Measurements from ENCODE around the gene DGKB. TPM values are rescaled to one million over a fixed set of nuclear protein-coding genes. Genes with fewer than 3 reads are reported as not detected.

DGKB gene
- total and polyA plus RNA-seq, 2 of the 8 experiments (the other 6 are each of a cell fraction or from before 2014, with no cell fraction given) = 1.9 to 2.6 TPM

- Histone ChIP-seq H3K4me1 (replicated peaks in 1 of 4; ENCODE audit: control insufficient read depth in 3 of 4, insufficient read depth in 4 of 4, low read length in 3 of 4) (no peaks in the 10 kb centered on the region), H2BK20ac (ENCODE audit: low read length) (no peak overlapping the region), H3K4me3 (ENCODE audit: extremely low read depth in 1 of 4, insufficient read depth in 2 of 4, low read depth in 3 of 4, low read length in 4 of 4) (no peak overlapping the region), H4K5ac (ENCODE audit: insufficient read length, low read depth, low read length) (no peak overlapping the region), H3K18ac (ENCODE audit: extremely low read depth, low read length) (no peak overlapping the region), H3K23me2 (ENCODE audit: low read depth, low read length) (no peaks in the 10 kb centered on the region; the same call in 1 of the 2 replicates), H2AK5ac (ENCODE audit: low read depth, low read length) (no peak overlapping the region), H3K27me3 (replicated peaks in 1 of 4; ENCODE audit: control insufficient read depth in 3 of 4, extremely low read depth in 1 of 4, insufficient read depth in 3 of 4, low read length in 3 of 4) (no peaks in the 10 kb centered on the region), H2AFZ (ENCODE audit: low read length) (no peak overlapping the region), H3K79me2 (ENCODE audit: control insufficient read depth in 1 of 2, insufficient read depth in 2 of 2, low read length in 2 of 2) (no peaks in the 10 kb centered on the region), H3K4ac (replicated peaks; ENCODE audit: insufficient read length, low read depth, low read length) (no peak overlapping the region), H2BK15ac (ENCODE audit: low read length) (no peak overlapping the region), H2BK12ac (ENCODE audit: low read depth, low read length) (no peak overlapping the region), H3K36me3 (ENCODE audit: control insufficient read depth in 2 of 4, insufficient read depth in 4 of 4, low read length in 3 of 4) (no peaks in the 10 kb centered on the region), H3K79me1 (ENCODE audit: low read depth, low read length) (no peaks in the 10 kb centered on the region), H2BK120ac (replicated peaks; ENCODE audit: low read depth, low read length) (no peak overlapping the region), H3K27ac (ENCODE audit: low read depth, low read length) (no peak overlapping the region), H4K91ac (replicated peaks; ENCODE audit: insufficient read length, low read length) (no peak overlapping the region), H3K9me3 (ENCODE audit: insufficient read depth in 2 of 2, low read depth in 1 of 2, low read length in 1 of 2) (no peaks in the 10 kb centered on the region), H3K23ac (ENCODE audit: insufficient read length) (no peak overlapping the region), H3K9ac (replicated peaks in 1 of 4; ENCODE audit: extremely low read depth in 1 of 4, low read depth in 3 of 4, low read length in 3 of 4) (no peak overlapping the region), H3K56ac (replicated peaks; ENCODE audit: insufficient read length, low read depth, low read length) (no peak overlapping the region), H4K8ac (ENCODE audit: extremely low read depth, insufficient read depth, low read length) (no peak overlapping the region), H3K14ac (ENCODE audit: insufficient read length) (no peak overlapping the region), H3K4me2 (ENCODE audit: insufficient read depth in 1 of 2, low read depth in 2 of 2, low read length in 2 of 2) (no peak overlapping the region), H2BK5ac (ENCODE audit: low read depth, low read length) (no peak overlapping the region), H4K20me1 (replicated peaks in 1 of 2; ENCODE audit: control insufficient read depth in 1 of 2, insufficient read depth in 2 of 2, low read length in 2 of 2) (no peaks in the 10 kb centered on the region)
- FAIRE-seq (no peak), DNase-seq (ENCODE audit: low read depth in 1 of 2, low spot score in 2 of 2) (no peak)
- POLR2A ChIA-PET (ENCODE audit: partially characterized antibody) = no interaction called here
- CTCF ChIA-PET (ENCODE audit: partially characterized antibody) = no interaction called here
- WGBS, 2 experiments (ENCODE audit: extremely low coverage in 1 of 2, insufficient coverage in 1 of 2, insufficient read length in 1 of 2, insufficient replicate concordance in 2 of 2, low coverage in 1 of 2, low lambda C conversion rate in 2 of 2, missing lambda C conversion rate in 1 of 2) = 82% methylated on average over 2 of the region's 2 CpGs; no CpG with 5 or more reads in 1 of the 2 experiments
- no peak for TF ChIP-seq RAD21 (IDR thresholded peaks at IDR 0.05 in 1 of 2, conservative IDR thresholded peaks at IDR 0.05 in 1 of 2; ENCODE audit: low read depth in 2 of 2, low read length in 2 of 2)
- no peak for TF ChIP-seq SP1 (IDR thresholded peaks at IDR 0.05; ENCODE audit: low read depth, low read length)
- TF ChIP-seq CREB1 (IDR thresholded peaks at IDR 0.05) = no peak
- TF ChIP-seq EZH2 (IDR thresholded peaks at IDR 0.05; ENCODE audit: low read depth, low read length, severe bottlenecking) = no peak
- no peak for TF ChIP-seq MAX (IDR thresholded peaks at IDR 0.05)
- TF ChIP-seq MAFK (IDR thresholded peaks at IDR 0.05; ENCODE audit: low read depth, low read length) = no peak
- TF ChIP-seq CHD1 (IDR thresholded peaks at IDR 0.05; ENCODE audit: low read depth, low read length) = no peak
- no peak for TF ChIP-seq TAF1 (IDR thresholded peaks at IDR 0.05; ENCODE audit: low read depth, low read length)
- TF ChIP-seq RBBP5 (IDR thresholded peaks at IDR 0.05; ENCODE audit: borderline replicate concordance, low read depth, low read length) = no peak
- TF ChIP-seq ASH2L (IDR thresholded peaks at IDR 0.05; ENCODE audit: low read length) = no peak
- no peak for TF ChIP-seq HDAC2 (IDR thresholded peaks at IDR 0.05; ENCODE audit: borderline replicate concordance in 1 of 2, low read depth in 2 of 2, low read length in 2 of 2)
- no peak for TF ChIP-seq SIRT6 (IDR thresholded peaks at IDR 0.05; ENCODE audit: low read length)
- TF ChIP-seq EGR1 (IDR thresholded peaks at IDR 0.05; ENCODE audit: borderline replicate concordance, low read depth, low read length) = no peak
- TF ChIP-seq BACH1 (IDR thresholded peaks at IDR 0.05; ENCODE audit: low read length) = no peak
- no peak for TF ChIP-seq POLR2AphosphoS5 (IDR thresholded peaks at IDR 0.05; ENCODE audit: low read depth, low read length)
- no peak for TF ChIP-seq TAF7 (optimal IDR thresholded peaks at IDR 0.05; ENCODE audit: borderline replicate concordance, low read depth, low read length)
Measured at GRCh38 chr7:14495633-14496032, 406.9 kb downstream of the DGKB start.

Measured in H1 (cell line).